Stimulated activated CD8-positive, alpha-beta memory T cell treated with anti-CD3 and anti-CD28 coated beads, Interleukin-12 subunit alpha, Interleukin-12 subunit beta, amount 100 ng/mL, for 24 hours (primary cell): ENCODE results near the gene ITGB5.
A peak's percentile ranks its signal among the peaks of the same experiment; 100 is the strongest.
"Not testable (repeated sequence)": the region's sequence is repeated elsewhere in the genome, so short reads cannot be mapped to it uniquely, and the experiment has no call there.

Experiments used
- DNase-seq: peaks from one replicate; pipeline ENCODE4 v3.0.0-alpha.2; 2020; ENCODE audit errors: extremely low read depth

ITGB5 gene

GRCh38 chr3:124772081-124772831 lies 114.9 kb downstream of the ITGB5 start:
- DNase-seq, result no peak

- DNase-seq, result no peak
Measured at GRCh38 chr3:124771083-124771445, 116.1 kb downstream of the ITGB5 start.

- no peak for DNase-seq
Measured at GRCh38 chr3:124770336-124771082, 116.7 kb downstream of the ITGB5 start.

- DNase-seq, result no peak
Measured at GRCh38 chr3:124769462-124769861, 117.7 kb downstream of the ITGB5 start.

GRCh38 chr3:124768812-124769211 lies 118.4 kb downstream of the ITGB5 start:
- no peak for DNase-seq

GRCh38 chr3:124767691-124768090 lies 119.5 kb downstream of the ITGB5 start:
- DNase-seq, result no peak

- DNase-seq, result no peak
Measured at GRCh38 chr3:124767264-124767663, 119.9 kb downstream of the ITGB5 start.

- DNase-seq, result no peak
Measured at GRCh38 chr3:124766113-124767095, 120.8 kb downstream of the ITGB5 start.

- DNase-seq, result no peak
Measured at GRCh38 chr3:124765197-124765840, 121.8 kb downstream of the ITGB5 start.

- no peak for DNase-seq
Measured at GRCh38 chr3:124764746-124765145, 122.4 kb downstream of the ITGB5 start.

GRCh38 chr3:124763644-124764358 lies 123.4 kb downstream of the ITGB5 start:
- DNase-seq, result no peak

- no peak for DNase-seq
Measured at GRCh38 chr3:124763206-124763605, 124.0 kb downstream of the ITGB5 start.

- DNase-seq, result no peak
Measured at GRCh38 chr3:124762661-124763011, 124.5 kb downstream of the ITGB5 start.

- DNase-seq, result no peak
Measured at GRCh38 chr3:124761935-124762660, 125.1 kb downstream of the ITGB5 start.

GRCh38 chr3:124761250-124761796 lies 125.8 kb downstream of the ITGB5 start:
- peak; percentile 39 for DNase-seq

- no peak for DNase-seq
Measured at GRCh38 chr3:124760601-124761000, 126.6 kb downstream of the ITGB5 start.

GRCh38 chr3:124759666-124760401 lies 127.3 kb downstream of the ITGB5 start:
- no peak for DNase-seq

GRCh38 chr3:124758851-124759635 lies 128.1 kb downstream of the ITGB5 start:
- no peak for DNase-seq

GRCh38 chr3:124757926-124758325 lies 129.2 kb downstream of the ITGB5 start:
- not testable (repeated sequence) for DNase-seq
